Panc1 (cell line): ENCODE results near the gene NFATC4.

Source experiments
- CTCF ChIP-seq: fragments of 450-650 bp; IDR thresholded peaks from 2 replicates; pipeline ENCODE4 v1.5.1; 2017; ENCODE audit warnings: mild to moderate bottlenecking
- REST ChIP-seq, 2 experiments: IDR thresholded peaks; 2 replicates each; pipeline ENCODE4 v1.6.1; 2011 to 2012; ENCODE audit warnings: low read depth in 2 of 2, control low read depth in 1 of 2, low read length in 1 of 2, mild to moderate bottlenecking in 1 of 2, moderate library complexity in 1 of 2; ENCODE audit not compliant: insufficient read depth in 1 of 2

GRCh38 chr14:24392325-24393091 lies 24.5 kb downstream of the NFATC4 start:
- TF ChIP-seq CTCF, result no peak
- TF ChIP-seq REST (IDR thresholded peaks at IDR 0.05; ENCODE audit: insufficient read depth in 1 of 2, low read depth in 2 of 2, low read length in 1 of 2), result no peak
